CD4-positive, alpha-beta T cell treated with Interleukin-2 at 100 ng/mL for 4 hours (primary cell): ENCODE data around the gene NCS1.

Experiments
- DNase-seq: peaks from one replicate; pipeline ENCODE4 v3.0.0-alpha.2; 2020; ENCODE audit warnings: low spot score

NCS1 gene

GRCh38 chr9:130213911-130214761 is 41.9 kb downstream of the NCS1 start:
- DNase-seq, result no peak

DNA sequence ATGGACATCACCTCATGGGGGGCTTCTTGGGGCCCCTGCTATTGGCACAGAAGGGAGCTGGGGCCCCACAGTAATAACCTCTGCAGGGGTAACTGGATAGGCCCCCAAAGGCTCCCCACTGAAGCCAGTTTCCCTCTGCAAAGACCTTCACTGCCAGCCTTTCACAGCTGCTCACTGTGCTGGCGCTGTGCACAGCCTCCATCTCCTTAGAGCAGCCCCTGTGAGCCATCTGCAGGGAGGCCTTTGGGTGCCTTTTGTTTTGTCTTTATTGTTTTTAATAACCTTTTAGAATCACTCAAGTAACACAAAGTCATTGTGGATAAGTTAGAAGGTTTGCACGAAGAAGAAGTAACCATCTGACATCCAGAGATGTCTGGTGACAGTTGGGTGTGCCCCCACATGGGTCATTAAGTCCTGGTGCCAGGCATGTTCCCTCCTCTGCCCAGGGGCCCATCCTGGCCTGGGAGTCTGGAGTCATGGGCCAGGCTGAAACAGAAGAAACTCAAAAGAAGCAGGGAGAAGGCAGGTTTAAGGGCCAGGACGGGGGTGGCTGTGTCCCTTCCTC is 42.7 kb downstream of the NCS1 start:
- DNase-seq, result no peak

DNA sequence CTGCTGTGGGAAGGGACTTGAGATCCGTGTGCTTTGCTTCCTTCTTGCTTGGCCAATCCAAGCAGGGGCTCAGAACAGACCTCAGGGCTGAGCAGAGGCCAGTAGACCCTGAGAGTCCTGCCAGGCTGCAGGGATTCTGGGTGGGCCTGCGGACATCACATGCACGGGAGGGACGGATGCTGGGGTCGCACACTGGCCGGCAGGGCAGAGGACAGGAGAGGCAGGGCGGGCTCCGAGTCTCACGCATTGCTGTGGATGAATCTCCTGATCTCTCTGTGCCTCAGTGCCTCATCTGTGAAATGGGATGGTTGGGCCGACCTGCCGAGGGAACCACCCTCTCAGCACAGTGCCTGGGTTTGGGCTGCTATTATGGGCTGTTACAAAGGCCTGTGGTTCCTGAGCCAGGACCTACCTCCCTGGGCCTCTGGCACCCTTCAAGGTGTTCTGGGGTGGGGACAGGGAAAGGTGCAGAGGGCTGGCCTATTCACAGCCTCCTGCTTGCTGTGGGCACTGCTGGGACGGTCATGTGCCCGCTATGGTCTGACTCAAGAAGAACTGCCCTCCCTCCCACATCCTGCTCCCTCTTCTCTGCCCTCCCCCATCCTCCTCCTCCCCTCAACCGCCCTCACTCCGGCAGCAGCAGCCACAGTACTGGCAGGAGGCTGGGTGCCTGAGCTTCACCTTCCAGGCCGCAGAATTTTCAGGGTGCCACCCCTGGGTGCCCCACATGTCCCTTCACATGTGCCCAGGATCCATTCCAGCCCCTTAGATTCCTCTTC is 43.3 kb downstream of the NCS1 start:
- DNase-seq, result no peak

DNA sequence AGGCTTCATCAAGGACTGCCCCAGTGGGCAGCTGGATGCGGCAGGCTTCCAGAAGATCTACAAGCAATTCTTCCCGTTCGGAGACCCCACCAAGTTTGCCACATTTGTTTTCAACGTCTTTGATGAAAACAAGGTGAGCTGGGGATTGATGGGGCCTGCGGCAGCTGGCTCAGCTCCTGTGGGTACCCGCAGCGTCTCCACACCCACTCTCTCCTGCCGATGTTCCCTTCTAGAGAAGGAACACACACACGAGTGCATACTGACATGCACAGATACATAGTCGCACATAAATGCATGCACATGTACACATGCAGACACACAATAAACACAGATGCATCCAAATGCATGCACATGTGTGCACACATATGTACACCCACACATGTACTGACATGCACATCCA is 45.6 kb downstream of the NCS1 start:
- no peak for DNase-seq

- DNase-seq, result no peak
These were observed 47.5 kb downstream of the NCS1 start for GRCh38 chr9:130219661-130220096.

DNA sequence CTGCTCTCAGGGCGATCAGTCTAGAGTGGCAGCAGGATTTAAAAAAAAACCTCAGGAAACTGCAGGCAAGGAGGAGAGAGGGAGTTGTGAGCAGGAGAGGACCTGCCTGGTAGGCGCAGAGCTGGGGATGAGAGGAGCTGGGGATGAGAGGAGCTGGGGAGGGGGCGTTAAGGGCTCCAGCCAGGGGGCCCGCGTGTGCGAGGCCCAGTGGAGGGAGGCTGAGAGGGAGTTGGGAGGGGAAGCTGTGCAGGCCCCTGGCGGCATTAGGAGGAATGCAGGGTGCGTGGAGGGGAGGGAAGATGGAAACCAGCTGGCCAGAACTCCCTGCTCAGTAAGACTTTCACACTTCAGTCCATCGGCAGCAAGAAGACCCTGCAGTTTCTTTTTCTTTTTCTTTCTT is 48.1 kb downstream of the NCS1 start:
- no peak for DNase-seq

DNA sequence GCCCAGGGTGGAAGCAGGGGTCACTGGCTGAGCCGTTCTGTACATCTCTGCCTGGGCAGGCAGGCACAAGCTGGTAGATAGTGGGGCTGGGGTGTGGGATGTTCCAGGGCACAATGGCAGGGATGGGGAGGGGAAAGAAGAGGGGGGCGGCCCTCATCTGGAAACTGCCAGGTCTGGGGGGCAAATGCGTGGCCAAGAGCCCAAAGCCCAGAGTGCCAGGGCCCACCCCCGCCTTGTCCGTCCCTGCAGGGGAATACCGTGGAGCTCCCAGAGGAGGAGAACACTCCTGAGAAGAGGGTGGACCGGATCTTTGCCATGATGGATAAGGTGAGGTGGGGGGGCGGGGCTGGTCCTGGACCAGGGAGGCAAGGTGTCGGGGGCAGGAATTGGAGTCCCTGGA is 50.6 kb downstream of the NCS1 start:
- DNase-seq, result no peak

GRCh38 chr9:130225071-130225470 is 52.9 kb downstream of the NCS1 start:
- DNase-seq, result no peak

DNA sequence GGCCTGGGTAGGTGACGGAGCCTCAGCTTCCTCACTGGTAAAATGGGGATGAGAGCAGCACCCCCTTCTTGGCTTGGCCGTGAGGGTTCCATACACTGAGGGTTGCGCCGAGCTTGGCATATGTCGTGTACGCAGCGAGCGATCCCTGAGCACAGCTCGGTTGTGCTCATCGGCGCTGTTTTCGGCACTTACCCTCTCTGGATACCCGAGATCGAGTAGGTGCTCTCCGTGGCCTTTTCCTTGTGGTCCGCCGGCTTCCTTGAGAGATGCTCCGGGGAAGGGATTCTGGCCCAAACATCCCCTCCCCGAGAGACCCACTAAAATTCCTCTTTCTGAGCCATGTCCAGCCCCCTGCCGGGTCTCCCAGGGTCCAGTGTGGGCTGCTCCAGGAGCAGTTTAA is 53.4 kb downstream of the NCS1 start:
- no peak for DNase-seq

DNA sequence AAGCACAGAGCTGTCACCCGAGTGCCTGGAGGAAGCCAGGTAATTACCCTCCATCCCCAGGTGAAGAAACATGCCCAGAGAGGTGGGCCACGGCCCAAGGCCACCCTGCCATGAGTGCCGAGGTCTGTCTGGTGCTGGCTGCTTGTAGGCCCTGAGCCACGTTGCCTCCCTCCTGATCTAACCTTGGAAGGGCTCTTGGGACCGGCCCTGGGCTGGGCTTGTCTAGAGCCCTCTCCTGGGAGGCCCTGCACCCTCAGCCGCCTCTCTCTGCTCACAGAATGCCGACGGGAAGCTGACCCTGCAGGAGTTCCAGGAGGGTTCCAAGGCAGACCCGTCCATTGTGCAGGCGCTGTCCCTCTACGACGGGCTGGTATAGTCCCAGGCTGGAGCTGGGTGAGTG is 53.9 kb downstream of the NCS1 start:
- no peak for DNase-seq

DNA sequence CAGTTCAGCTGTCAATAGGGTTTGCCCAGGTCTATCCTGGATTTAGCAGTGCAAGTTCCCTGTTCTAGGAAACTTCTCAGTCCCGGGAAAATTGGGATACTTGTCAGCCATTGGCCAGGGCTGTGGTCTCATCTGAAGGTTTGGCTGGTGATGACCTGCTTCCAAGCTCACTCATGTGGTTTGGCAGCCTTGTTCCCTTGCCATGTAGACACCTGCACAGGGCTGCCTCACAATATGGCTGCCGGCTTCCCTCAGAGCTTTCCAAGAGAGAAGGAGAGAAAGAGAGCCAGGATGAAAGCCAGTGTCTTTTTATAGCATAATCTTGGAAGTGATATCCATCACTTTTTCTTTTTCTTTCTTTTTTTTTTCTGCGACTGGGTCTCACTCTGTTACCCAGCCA is 55.6 kb downstream of the NCS1 start:
- no peak for DNase-seq

DNA sequence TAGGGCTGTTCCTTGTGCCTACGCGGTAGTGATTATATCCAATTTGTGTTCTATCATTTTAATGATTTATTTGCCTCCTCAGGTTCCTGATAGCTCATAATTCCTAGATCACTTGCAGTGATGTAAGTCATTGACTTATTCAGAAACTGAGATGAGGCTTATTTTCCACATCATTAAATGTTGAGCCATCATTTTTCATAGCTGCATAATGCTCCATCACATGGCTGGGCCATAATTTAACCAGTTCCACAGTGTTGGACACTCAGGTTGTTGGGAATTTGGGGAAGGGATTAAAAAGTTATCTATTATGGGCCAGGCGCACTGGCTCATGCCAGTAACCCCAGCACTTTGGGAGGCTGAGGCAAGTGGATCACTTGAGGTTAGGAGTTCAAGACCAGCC is 57.6 kb downstream of the NCS1 start:
- no peak for DNase-seq

GRCh38 chr9:130230631-130231030 is 58.4 kb downstream of the NCS1 start:
- no peak for DNase-seq

GRCh38 chr9:130232899-130233586 is 60.8 kb downstream of the NCS1 start:
- no peak for DNase-seq

DNA sequence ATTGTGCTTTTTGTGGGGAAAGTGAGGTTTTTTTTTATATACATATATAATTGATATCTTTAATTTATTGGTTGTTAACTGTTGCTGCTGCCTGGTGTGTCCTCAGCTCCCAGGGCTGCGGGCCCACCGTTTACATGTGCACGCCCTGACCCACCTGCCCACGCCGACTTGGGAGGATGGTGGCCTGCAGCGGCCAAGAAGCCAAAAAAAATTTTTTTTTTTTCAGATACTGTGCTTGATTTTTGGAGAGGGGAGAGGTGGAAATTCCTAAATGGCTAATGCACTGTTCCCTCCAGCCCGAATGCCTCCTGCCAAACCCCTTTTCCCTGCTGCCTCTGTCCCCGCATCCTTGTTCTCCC is 61.4 kb downstream of the NCS1 start:
- DNase-seq, result no peak

GRCh38 chr9:130234340-130235260 is 62.4 kb downstream of the NCS1 start:
- DNase-seq, result no peak

DNA sequence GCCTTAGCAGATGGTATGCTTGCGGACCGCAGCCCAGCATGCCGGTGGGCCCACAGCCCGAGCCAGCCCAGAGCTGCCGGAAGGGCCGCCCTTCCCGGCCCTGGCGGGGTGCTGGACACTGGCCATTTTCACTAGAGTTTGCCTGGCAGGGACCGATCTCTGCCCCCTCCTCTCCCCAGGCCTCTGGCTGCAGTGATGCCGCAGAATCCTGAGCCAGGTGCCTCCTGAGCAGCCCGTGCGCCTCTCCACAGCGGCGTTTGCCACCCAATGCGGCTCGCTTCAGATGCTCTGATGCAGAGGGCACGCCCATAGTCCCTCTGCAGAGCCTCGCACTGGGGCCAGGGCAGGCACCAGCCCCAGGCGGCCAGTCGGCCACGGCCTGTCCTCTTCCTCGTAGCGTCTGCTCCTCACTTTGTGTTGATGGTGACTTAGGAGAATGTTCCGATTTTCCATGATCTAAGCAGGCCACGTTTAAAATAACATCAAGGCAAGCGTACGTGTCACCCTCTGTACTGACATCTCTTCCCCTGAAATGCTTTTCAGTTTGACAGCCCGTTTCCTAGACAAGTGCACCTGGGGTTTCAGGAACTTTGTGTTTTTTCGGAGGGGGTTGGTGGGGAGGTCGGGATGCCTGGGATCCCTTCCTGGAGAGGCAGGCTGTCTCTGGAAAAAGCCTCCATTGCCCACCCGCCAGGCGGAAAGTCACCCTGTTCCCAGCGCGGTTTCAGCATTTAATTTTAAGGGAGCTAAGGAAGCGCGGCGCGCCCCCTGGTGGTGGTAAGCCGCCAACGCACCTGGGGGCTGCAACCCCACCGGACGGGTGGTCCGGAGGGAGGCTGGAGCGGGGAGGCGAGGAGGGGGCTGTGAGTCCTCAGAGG is 63.6 kb downstream of the NCS1 start:
- peak; percentile 61 for DNase-seq

GRCh38 chr9:130236436-130236985 is 64.3 kb downstream of the NCS1 start:
- no peak for DNase-seq

DNA sequence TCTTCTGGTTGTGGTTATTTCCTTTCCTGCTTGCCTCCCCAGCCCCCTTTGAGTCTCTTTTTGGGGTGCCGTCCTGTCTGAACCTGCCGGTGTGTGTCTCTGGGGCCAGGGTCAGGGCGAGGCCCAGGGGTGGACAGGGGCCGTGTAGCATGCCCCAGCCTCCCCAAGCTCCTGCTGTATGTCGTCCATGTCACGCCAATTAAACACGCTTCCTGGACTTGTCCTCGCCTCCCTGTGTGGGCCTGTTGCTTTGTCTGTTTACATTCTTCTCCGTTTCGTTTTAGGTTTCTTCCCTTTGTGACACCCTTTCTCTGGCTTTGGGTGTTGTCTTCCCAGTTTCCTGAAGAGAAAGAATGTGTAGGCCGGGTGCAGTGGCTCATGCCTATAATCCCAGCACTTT is 64.9 kb downstream of the NCS1 start:
- DNase-seq, result no peak
